PFSK-1 (cell line): ENCODE data around the gene NEURL2.

Source experiments
- POLR2AphosphoS5 ChIP-seq: IDR thresholded peaks from 2 replicates; pipeline ENCODE4 v1.6.1; 2012; ENCODE audit warnings: low read depth, mild to moderate bottlenecking, control low read depth, low read length, moderate library complexity
- REST ChIP-seq, 2 experiments: IDR thresholded peaks; 2 replicates each; pipeline versions ENCODE4 v1.6.1 to v1.8.0; 2011 to 2012; ENCODE audit warnings: low read depth in 2 of 2, low read length in 2 of 2, control low read depth in 1 of 2, inconsistent platforms in 1 of 2, mild to moderate bottlenecking in 1 of 2, moderate library complexity in 1 of 2; ENCODE audit not compliant: insufficient read depth in 1 of 2
- SIN3A ChIP-seq: IDR thresholded peaks from 2 replicates; pipeline ENCODE4 v1.6.1; 2012; ENCODE audit warnings: mild to moderate bottlenecking, low read length, moderate library complexity, borderline replicate concordance; ENCODE audit not compliant: insufficient read depth
- TAF1 ChIP-seq: IDR thresholded peaks from 2 replicates; pipeline ENCODE4 v1.6.1; 2012; ENCODE audit warnings: low read length, control low read depth, borderline replicate concordance; ENCODE audit not compliant: insufficient read depth

- no peak for TF ChIP-seq POLR2AphosphoS5
- no peak for TF ChIP-seq REST (IDR thresholded peaks at IDR 0.05; ENCODE audit: insufficient read depth in 1 of 2, low read depth in 2 of 2, low read length in 2 of 2)
- TF ChIP-seq SIN3A: no peak
- no peak for TF ChIP-seq TAF1
Observed at GRCh38 chr20:45887346-45887715, 3.7 kb downstream of the NEURL2 start, which contains the start of gene SPATA25.
